Mesothelial cell of epicardium (in vitro differentiated cells): ENCODE results near the gene TEAD4. TPM values are rescaled to one million over a fixed set of nuclear protein-coding genes. Genes with fewer than 3 reads are reported as not detected.

ENCODE experiments used
- DNase-seq, 2 experiments: peaks; one replicate each; pipeline ENCODE4 v3.0.0; 2021; ENCODE audit warnings: low spot score in 2 of 2; ENCODE audit not compliant: unreplicated experiment in 2 of 2
- H3K27ac Mint-ChIP-seq: 2 replicates; pipeline ENCODE4 v1.8.0; 2021; ENCODE audit warnings: mixed read lengths
- H3K27me3 Mint-ChIP-seq: 2 replicates; pipeline ENCODE4 v1.8.0; 2021; ENCODE audit warnings: low read depth, mixed read lengths
- H3K36me3 Mint-ChIP-seq: 2 replicates; pipeline ENCODE4 v1.8.0; 2021; ENCODE audit warnings: mixed read lengths
- H3K4me1 Mint-ChIP-seq: 2 replicates; pipeline ENCODE4 v1.8.0; 2021; ENCODE audit warnings: mixed read lengths
- H3K4me3 Mint-ChIP-seq: 2 replicates; pipeline ENCODE4 v1.8.0; 2021; ENCODE audit warnings: mild to moderate bottlenecking, moderate library complexity, mixed read lengths
- H3K9me3 Mint-ChIP-seq: 2 replicates; pipeline ENCODE4 v1.8.0; 2021; ENCODE audit warnings: mixed read lengths
- CTCF ChIP-seq: fragments of 200-600 bp; sonication (generic); IDR thresholded peaks from one replicate; pipeline ENCODE4 v1.5.0; 2021; ENCODE audit warnings: antibody characterized with exemption; ENCODE audit not compliant: unreplicated experiment
- total RNA-seq: library from RNA; stranded (reverse); gene quantifications from 3 replicates; pipeline ENCODE4 v1.2.1, GENCODE V29; 2021

TEAD4 gene
- total RNA-seq, 1 donor from 2014 or later = 32.3 TPM

GRCh38 chr12:2949411-2949810 is 9.8 kb upstream of the TEAD4 start:
- no peak overlapping the region for H3K4me3 Mint-ChIP-seq
- no peaks in the 10 kb centered on the region for H3K9me3 Mint-ChIP-seq
- no peak for TF ChIP-seq CTCF

GRCh38 chr12:2955888-2956287 is 3.3 kb upstream of the TEAD4 start:
- Mint-ChIP-seq H3K4me3 (no peak overlapping the region), H3K9me3 (no peaks in the 10 kb centered on the region)

More at GRCh38 chr12:2949411-2949810, 9.8 kb upstream of the TEAD4 start:
- H3K36me3 Mint-ChIP-seq = no peaks in the 10 kb centered on the region
- H3K27ac Mint-ChIP-seq = no peak overlapping the region
- H3K4me1 Mint-ChIP-seq = peaks cover 4% of the 10 kb centered on the region
- no peak for DNase-seq
- no peaks in the 10 kb centered on the region for H3K27me3 Mint-ChIP-seq

GRCh38 chr12:2957816-2958431 is 1.3 kb upstream of the TEAD4 start:
- peak overlapping the region; percentile 98 for H3K27ac Mint-ChIP-seq
- DNase-seq = no peak
- peak overlapping the region; percentile 80 for H3K4me3 Mint-ChIP-seq
- H3K9me3 Mint-ChIP-seq = no peaks in the 10 kb centered on the region
- no peak for TF ChIP-seq CTCF
- peaks cover 24% of the 10 kb centered on the region for H3K27me3 Mint-ChIP-seq
- H3K36me3 Mint-ChIP-seq = peaks cover 4% of the 10 kb centered on the region
- H3K4me1 Mint-ChIP-seq = peaks cover 33% of the 10 kb centered on the region

More at GRCh38 chr12:2955888-2956287, 3.3 kb upstream of the TEAD4 start:
- Mint-ChIP-seq H3K27ac (no peak overlapping the region), H3K36me3 (peaks cover 4% of the 10 kb centered on the region), H3K4me1 (peaks cover 22% of the 10 kb centered on the region), H3K27me3 (peaks cover 17% of the 10 kb centered on the region)
- no peak for DNase-seq
- no peak for TF ChIP-seq CTCF

- DNase-seq = peak; percentile 47 to 67
- Mint-ChIP-seq H3K4me1 (peaks cover 40% of the 10 kb centered on the region), H3K9me3 (no peaks in the 10 kb centered on the region), H3K4me3 (peak overlapping the region; percentile 80), H3K27ac (peak overlapping the region; percentile 98), H3K36me3 (peaks cover 4% of the 10 kb centered on the region), H3K27me3 (peaks cover 24% of the 10 kb centered on the region)
- no peak for TF ChIP-seq CTCF
Observed at GRCh38 chr12:2958432-2959191, 585 bp upstream of the TEAD4 start.

- no peak for TF ChIP-seq CTCF
- H3K9me3 Mint-ChIP-seq = no peaks in the 10 kb centered on the region
- DNase-seq = peak; percentile 47 to 75
- H3K4me3 Mint-ChIP-seq = peak overlapping the region; percentile 77
- H3K27me3 Mint-ChIP-seq = peaks cover 24% of the 10 kb centered on the region
- H3K36me3 Mint-ChIP-seq = peaks cover 4% of the 10 kb centered on the region
- H3K27ac Mint-ChIP-seq = peak overlapping the region; percentile 90
- H3K4me1 Mint-ChIP-seq = peaks cover 42% of the 10 kb centered on the region
Observed at GRCh38 chr12:2959505-2960389, 550 bp downstream of the TEAD4 start.
